IMR-90 (cell line): ENCODE data around the gene ALAS1. TPM values are rescaled to one million over a fixed set of nuclear protein-coding genes. Genes with fewer than 3 reads are reported as not detected.

Experiments used
- ATAC-seq: fragments of 200-7000 bp; cut with Tn5 transposase; 2 replicates; pipeline ENCODE4 v1.9.1; 2020; ENCODE audit warnings: low read depth, mild to moderate bottlenecking, moderate library complexity
- BruUV-seq: library from RNA; stranded (reverse); fragments of 400-500 nt; replicated peaks from 2 replicates; lab custom pipeline; 2021; lab: Mats Ljungman, UMichigan
- CTCF ChIA-PET: fragments of 300-600 bp; formaldehyde crosslinking; extraction: SDS; loops from one replicate; lab custom pipeline; 2021; ENCODE audit warnings: antibody characterized with exemption; lab: Yijun Ruan, JAX
- POLR2A ChIA-PET: fragments of 300-600 bp; sonication (Branson Sonifier 250); formaldehyde crosslinking; loops from one replicate; lab custom pipeline; 2022; ENCODE audit warnings: antibody characterized with exemption; ENCODE audit not compliant: unreplicated experiment; lab: Charles Lee
- DNase-seq: peaks from one replicate; pipeline ENCODE4 v3.0.0; 2013
- H2AFZ ChIP-seq: replicated peaks from 2 replicates; pipeline ENCODE3; 2013; ENCODE audit warnings: low read length, mild to moderate bottlenecking; ENCODE audit not compliant: poor library complexity
- H2AK5ac ChIP-seq: 2 replicates; pipeline ENCODE4 v1.6.1; 2013; ENCODE audit warnings: low read depth, low read length, inconsistent platforms
- H2AK9ac ChIP-seq: replicated peaks from 2 replicates; pipeline ENCODE3; 2013; ENCODE audit warnings: mild to moderate bottlenecking, low read depth, low read length, moderate library complexity; ENCODE audit not compliant: poor library complexity
- H2BK120ac ChIP-seq: 2 replicates; pipeline ENCODE4 v1.6.1; 2013; ENCODE audit warnings: low read depth, low read length, inconsistent platforms
- H2BK15ac ChIP-seq: 3 replicates; pipeline ENCODE4 v1.6.1; 2013; ENCODE audit warnings: low read depth, low read length, inconsistent platforms
- H2BK20ac ChIP-seq: 2 replicates; pipeline ENCODE4 v1.6.1; 2013; ENCODE audit warnings: low read depth, mild to moderate bottlenecking, inconsistent platforms, low read length, moderate library complexity
- H2BK5ac ChIP-seq: 2 replicates; pipeline ENCODE4 v1.6.1; 2013; ENCODE audit warnings: mild to moderate bottlenecking, low read depth, low read length, inconsistent platforms; ENCODE audit not compliant: poor library complexity, severe bottlenecking
- H3K14ac ChIP-seq: replicated peaks from 2 replicates; pipeline ENCODE4 v1.6.1; 2013; ENCODE audit warnings: low read depth, low read length, inconsistent platforms
- H3K18ac ChIP-seq: 2 replicates; pipeline ENCODE4 v1.6.1; 2013; ENCODE audit warnings: low read depth, low read length, control low read depth
- H3K23ac ChIP-seq: 2 replicates; pipeline ENCODE4 v1.6.1; 2013; ENCODE audit warnings: low read depth, low read length, inconsistent platforms
- H3K27ac ChIP-seq: 2 replicates; pipeline ENCODE4 v1.5.1; 2013; ENCODE audit warnings: mild to moderate bottlenecking, control low read depth, low read length; ENCODE audit not compliant: insufficient read depth
- H3K27me3 ChIP-seq: 2 replicates; pipeline ENCODE4 v1.6.1; 2013; ENCODE audit warnings: low read length; ENCODE audit not compliant: control insufficient read depth, insufficient read depth
- H3K36me3 ChIP-seq: 2 replicates; pipeline ENCODE4 v1.6.1; 2013; ENCODE audit warnings: low read length, mixed read lengths; ENCODE audit not compliant: control insufficient read depth, insufficient read depth
- H3K4ac ChIP-seq: 2 replicates; pipeline ENCODE4 v1.6.1; 2013; ENCODE audit warnings: low read depth, low read length, inconsistent platforms
- H3K4me1 ChIP-seq: 2 replicates; pipeline ENCODE4 v1.6.1; 2013; ENCODE audit warnings: low read length, mixed read lengths; ENCODE audit not compliant: control insufficient read depth, insufficient read depth
- H3K4me2 ChIP-seq: 2 replicates; pipeline ENCODE4 v1.6.1; 2013; ENCODE audit warnings: low read depth, mild to moderate bottlenecking, control low read depth, low read length, moderate library complexity
- H3K4me3 ChIP-seq: 2 replicates; pipeline ENCODE4 v1.5.1; 2013; ENCODE audit warnings: low read depth, mild to moderate bottlenecking, control low read depth, low read length, moderate library complexity; ENCODE audit not compliant: insufficient read depth
- H3K56ac ChIP-seq: 2 replicates; pipeline ENCODE4 v1.6.1; 2013; ENCODE audit warnings: low read length, inconsistent platforms; ENCODE audit not compliant: insufficient read depth; ENCODE audit errors: extremely low read depth
- H3K79me1 ChIP-seq, 2 experiments: 2 replicates each; pipeline ENCODE4 v1.6.1; 2013; ENCODE audit warnings: low read length in 2 of 2, inconsistent platforms in 1 of 2, low read depth in 1 of 2
- H3K9ac ChIP-seq: 2 replicates; pipeline ENCODE4 v1.6.1; 2013; ENCODE audit warnings: low read depth, low read length, control low read depth
- H3K9me1 ChIP-seq: 2 replicates; pipeline ENCODE4 v1.6.1; 2013; ENCODE audit warnings: low read length, inconsistent platforms; ENCODE audit not compliant: insufficient read depth
- H3K9me3 ChIP-seq: 2 replicates; pipeline ENCODE4 v1.6.1; 2013; ENCODE audit warnings: low read length; ENCODE audit not compliant: control insufficient read depth, insufficient read depth
- H4K20me1 ChIP-seq: 2 replicates; pipeline ENCODE4 v1.6.1; 2013; ENCODE audit warnings: low read length, inconsistent platforms; ENCODE audit not compliant: insufficient read depth
- H4K5ac ChIP-seq: 2 replicates; pipeline ENCODE4 v1.6.1; 2013; ENCODE audit warnings: mild to moderate bottlenecking, low read depth, low read length, control low read depth
- H4K8ac ChIP-seq, 2 experiments: 2 replicates each; pipeline ENCODE4 v1.6.1; 2013; ENCODE audit warnings: low read depth in 2 of 2, low read length in 2 of 2, control low read depth in 1 of 2, inconsistent platforms in 1 of 2
- H4K91ac ChIP-seq: 2 replicates; pipeline ENCODE4 v1.6.1; 2013; ENCODE audit warnings: low read depth, low read length, inconsistent platforms; ENCODE audit not compliant: insufficient read depth
- BHLHE40 ChIP-seq: fragments of 150-350 bp; IDR thresholded peaks from 2 replicates; pipeline ENCODE4 v1.6.1; 2016; ENCODE audit warnings: mild to moderate bottlenecking, low read depth, low read length
- CEBPB ChIP-seq: IDR thresholded peaks from 2 replicates; pipeline ENCODE4 v1.6.1; 2012; ENCODE audit warnings: low read depth, low read length, improper control_type of control experiment
- CHD1 ChIP-seq: IDR thresholded peaks from 2 replicates; pipeline ENCODE4 v1.6.1; 2012; ENCODE audit warnings: low read depth, low read length, improper control_type of control experiment
- ELK1 ChIP-seq: fragments of 150-350 bp; IDR thresholded peaks from 2 replicates; pipeline ENCODE4 v1.6.1; 2016; ENCODE audit warnings: low read depth, mild to moderate bottlenecking, low read length, moderate library complexity, borderline replicate concordance
- MAZ ChIP-seq: IDR thresholded peaks from 2 replicates; pipeline ENCODE4 v1.6.1; 2012; ENCODE audit warnings: low read depth, mild to moderate bottlenecking, low read length, improper control_type of control experiment, moderate library complexity, borderline replicate concordance
- MXI1 ChIP-seq: IDR thresholded peaks from 2 replicates; pipeline ENCODE4 v1.6.1; 2012; ENCODE audit warnings: low read depth, mild to moderate bottlenecking, low read length, moderate library complexity, borderline replicate concordance
- NFE2L2 ChIP-seq: fragments of 150-350 bp; IDR thresholded peaks from 2 replicates; pipeline ENCODE4 v1.6.1; 2016; ENCODE audit warnings: low read depth, mild to moderate bottlenecking, low read length
- POLR2A ChIP-seq: IDR thresholded peaks from 2 replicates; pipeline ENCODE4 v1.6.1; 2012; ENCODE audit warnings: mild to moderate bottlenecking, low read depth, low read length
- RAD21 ChIP-seq: IDR thresholded peaks from 2 replicates; pipeline ENCODE4 v1.6.1; 2012; ENCODE audit warnings: low read length, improper control_type of control experiment
- RCOR1 ChIP-seq: IDR thresholded peaks from 2 replicates; pipeline ENCODE4 v1.6.1; 2012; ENCODE audit warnings: mild to moderate bottlenecking, low read length, improper control_type of control experiment; ENCODE audit not compliant: insufficient replicate concordance
- RFX5 ChIP-seq: IDR thresholded peaks from 2 replicates; pipeline ENCODE4 v1.8.0; 2012; ENCODE audit warnings: low read depth, mild to moderate bottlenecking, low read length, moderate library complexity
- SMC3 ChIP-seq: fragments of 150-350 bp; IDR thresholded peaks from 2 replicates; pipeline ENCODE4 v1.6.1; 2016; ENCODE audit warnings: low read depth, mild to moderate bottlenecking, antibody characterized with exemption, low read length, moderate library complexity
- dilution Hi-C: fragments of 300-500 bp; cut with HindIII; formaldehyde crosslinking; loops from one replicate; pipeline ENCODE4 v1.14.3; 2018; ENCODE audit warnings: low sequenced_read_pairs; ENCODE audit not compliant: unreplicated experiment
- in situ Hi-C: fragments of 300-500 bp; cut with MboI; formaldehyde crosslinking; loops from 3 replicates; pipeline ENCODE4 v1.14.3; 2019; ENCODE audit warnings: low sequenced_read_pairs, inconsistent platforms, mixed read lengths
- intact Hi-C: fragments of 100-400 bp; cut with micrococcal nuclease; formaldehyde crosslinking; loops from 2 replicates; pipeline ENCODE4 v1.10.0; 2022
- polyA plus RNA-seq, 3 experiments: library from polyadenylated mRNA; depleted of rRNA; stranded (reverse); fragments of >200 nt; gene quantifications; 2 replicates each; pipeline ENCODE4 v1.2.3, GENCODE V29; 2012; ENCODE audit warnings: low replicate concordance in 1 of 3
- total RNA-seq: library from RNA; depleted of rRNA; stranded (reverse); fragments of >200 nt; gene quantifications from 2 replicates; pipeline ENCODE4 v1.2.3, GENCODE V29; 2012

ALAS1 gene
- total and polyA plus RNA-seq, 2 of the 4 experiments (the other 2 are of a cell fraction) = 32.8 to 47.2 TPM

- H3K79me1 ChIP-seq = peaks cover 32 to 56% of the 10 kb centered on the region in 2 experiments
- no TSS peak for BruUV-seq
- no peaks in the 10 kb centered on the region for H3K4me1 ChIP-seq
- no peaks in the 10 kb centered on the region for H3K27me3 ChIP-seq
- intact Hi-C loops = loop anchor here (2.0 kb wide), 1 partner anchor 14 kb away; no protein-coding TSS in a partner anchor
- POLR2A ChIA-PET = no interaction called here
- H3K4ac ChIP-seq = no peak overlapping the region
- no peak overlapping the region for H4K91ac ChIP-seq
- no peak overlapping the region for H3K18ac ChIP-seq
- H3K56ac ChIP-seq = no peak overlapping the region
- H2BK5ac ChIP-seq = no peak overlapping the region
- no peak overlapping the region for H3K9ac ChIP-seq
- H2BK120ac ChIP-seq = no peak overlapping the region
- no peak overlapping the region for H2AFZ ChIP-seq
- ATAC-seq (no peak), DNase-seq (no peak)
- no peak overlapping the region for H4K5ac ChIP-seq
- peak overlapping the region; percentile 1; the same call in 1 of the 2 replicates for H3K23ac ChIP-seq
- dilution Hi-C loops = no loop called here
- CTCF ChIA-PET = no interaction called here
- H3K14ac ChIP-seq = no peak overlapping the region
- no peak overlapping the region for H3K4me3 ChIP-seq
- H4K8ac ChIP-seq = no peak overlapping the region
- H3K36me3 ChIP-seq = peaks cover 59% of the 10 kb centered on the region
- no peak overlapping the region for H2AK9ac ChIP-seq
- no peaks in the 10 kb centered on the region for H3K9me3 ChIP-seq
- in situ Hi-C loops = no loop called here
- no peak overlapping the region for H2AK5ac ChIP-seq
- no peaks in the 10 kb centered on the region for H3K9me1 ChIP-seq
- H2BK20ac ChIP-seq = no peak overlapping the region
- no peak overlapping the region for H3K27ac ChIP-seq
- H2BK15ac ChIP-seq = no peak overlapping the region
- H4K20me1 ChIP-seq = peaks cover 16% of the 10 kb centered on the region; the same call in 1 of the 2 replicates
- no peak for TF ChIP-seq POLR2A
- no peak for TF ChIP-seq RFX5
- no peak for TF ChIP-seq BHLHE40
- no peak for TF ChIP-seq RAD21
- no peak for TF ChIP-seq MAZ
- no peak for TF ChIP-seq CEBPB
- TF ChIP-seq NFE2L2 = no peak
- no peak for TF ChIP-seq SMC3
- TF ChIP-seq CHD1 = no peak
- no peak for TF ChIP-seq RCOR1
- no peak for TF ChIP-seq ELK1
- TF ChIP-seq MXI1 = no peak
- H3K4me2 ChIP-seq = no peak overlapping the region
Measured at GRCh38 chr3:52262447-52262846, 64.5 kb downstream of the ALAS1 start.
